Right forelimb (tissue), 1 donor: ENCODE measurements around the gene SPAAR.

Experiments
- DNase-seq: peaks from one replicate; pipeline ENCODE4 v3.0.0-alpha.2; 2018

SPAAR gene

GRCh38 chr9:35951736-35952135 is 42.4 kb downstream of the SPAAR start:
- no peak for DNase-seq

- no peak for DNase-seq
Observed at GRCh38 chr9:35952526-35953191, 43.4 kb downstream of the SPAAR start.

GRCh38 chr9:35954942-35955546 is 45.8 kb downstream of the SPAAR start:
- DNase-seq: no peak

- DNase-seq: no peak
Observed at GRCh38 chr9:35956651-35957050, 47.4 kb downstream of the SPAAR start.

- DNase-seq: no peak
Observed at GRCh38 chr9:35958104-35958837, 49.0 kb downstream of the SPAAR start, which contains the start of gene OR2S2. Gene OR2S2, minus strand, starts transcription at chr9:35958154. Its CDS starts 56 bp downstream, at chr9:35958098.

GRCh38 chr9:35960039-35960655 is 50.9 kb downstream of the SPAAR start:
- DNase-seq: no peak
